Activated T-cell treated with anti-CD3 and anti-CD28 coated beads, Interleukin-2, amount 50 U/mL, for 72 hours (primary cell): ENCODE data around the gene SOX30. TPM values are rescaled to one million over a fixed set of nuclear protein-coding genes. Genes with fewer than 3 reads are reported as not detected.
"Not testable (repeated sequence)": the region's sequence is repeated elsewhere in the genome, so short reads cannot be mapped to it uniquely, and the experiment has no call there.

Source experiments
- ATAC-seq, 2 donors: fragments of 150-1000 bp; cut with Tn5 transposase; replicated peaks in 1 of 2; 2 replicates each; pipeline ENCODE4 v1.10.0; 2021; ENCODE audit warnings: moderate library complexity in 2 of 2, mild to moderate bottlenecking in 1 of 2
- DNase-seq, 2 donors: peaks; one replicate each; pipeline ENCODE4 v3.0.0; 2021 to 2022; ENCODE audit warnings: mixed read lengths in 1 of 2
- H3K27ac Mint-ChIP-seq: one replicate; pipeline ENCODE4 v1.8.0; 2022; ENCODE audit warnings: mild to moderate bottlenecking, moderate library complexity, mixed read lengths
- H3K27me3 Mint-ChIP-seq: one replicate; pipeline ENCODE4 v1.8.0; 2022; ENCODE audit warnings: low read depth, mixed read lengths
- H3K36me3 Mint-ChIP-seq, 2 donors: one replicate each; pipeline ENCODE4 v1.8.0; 2022; ENCODE audit warnings: mixed read lengths in 2 of 2, mild to moderate bottlenecking in 1 of 2; ENCODE audit not compliant: insufficient read depth in 2 of 2
- H3K4me1 Mint-ChIP-seq: one replicate; pipeline ENCODE4 v1.8.0; 2022; ENCODE audit warnings: low read depth, mixed read lengths
- H3K4me3 Mint-ChIP-seq, 2 donors: one replicate each; pipeline ENCODE4 v1.8.0; 2022; ENCODE audit warnings: mild to moderate bottlenecking in 2 of 2, mixed read lengths in 2 of 2, moderate library complexity in 2 of 2
- H3K9me3 Mint-ChIP-seq, 2 donors: one replicate each; pipeline ENCODE4 v1.8.0; 2022; ENCODE audit warnings: mixed read lengths in 2 of 2
- total RNA-seq, 2 donors: library from RNA; stranded (reverse); gene quantifications; one replicate each; pipeline ENCODE4 v1.2.3, GENCODE V29; 2022

Gene SOX30
- total RNA-seq, 2 donors from 2014 or later = 0.34 to 2.0 TPM

DNA sequence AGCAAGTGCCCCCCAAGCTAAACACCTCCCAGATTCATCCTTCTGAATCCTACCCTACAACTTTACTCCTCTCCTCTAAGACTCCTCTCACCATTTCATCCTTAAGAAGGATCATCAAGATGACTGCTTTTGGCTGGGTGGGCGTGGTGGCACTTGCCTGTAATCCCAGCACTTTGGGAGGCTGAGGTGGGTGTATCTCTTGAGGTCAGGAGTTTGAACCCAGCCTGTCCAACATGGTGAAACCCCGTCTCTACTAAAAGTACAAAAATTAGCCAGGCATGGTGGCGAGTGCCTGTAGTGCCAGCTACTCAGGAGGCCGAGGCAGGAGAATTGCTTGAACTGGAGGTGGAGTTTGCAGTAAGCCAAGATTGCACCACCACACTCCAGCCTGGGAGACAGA is 22.1 kb upstream of the SOX30 start:
- not testable (repeated sequence) for H3K27ac Mint-ChIP-seq, H3K9me3 Mint-ChIP-seq, ATAC-seq, H3K36me3 Mint-ChIP-seq, DNase-seq, H3K4me3 Mint-ChIP-seq
- Mint-ChIP-seq H3K27me3 (peaks cover 33% of the 10 kb centered on the region), H3K4me1 (peaks cover 28% of the 10 kb centered on the region)

DNA sequence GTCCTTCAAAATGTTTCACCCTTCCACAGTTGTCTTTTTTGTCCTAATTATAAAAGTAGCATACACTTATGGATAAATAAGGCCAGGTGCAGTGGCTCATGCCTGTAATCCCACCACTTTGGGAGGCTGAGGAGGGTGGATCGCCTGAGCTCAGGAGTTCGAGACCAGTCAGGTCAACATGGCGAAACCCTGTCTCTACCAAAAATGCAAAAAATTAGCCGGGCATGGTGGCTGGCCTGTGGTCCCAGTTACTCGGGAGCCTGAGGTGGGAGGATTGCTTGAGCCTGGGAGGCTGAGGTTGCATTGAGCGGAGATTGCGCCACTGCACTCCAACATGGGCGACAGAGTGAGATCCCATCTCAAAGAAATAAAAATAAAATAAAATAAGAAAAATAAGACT is 20.7 kb upstream of the SOX30 start:
- peaks cover 0 to 1% of the 10 kb centered on the region in 2 donors for H3K9me3 Mint-ChIP-seq
- peaks cover 34% of the 10 kb centered on the region for H3K4me1 Mint-ChIP-seq
- H3K36me3 Mint-ChIP-seq = peaks cover 3 to 4% of the 10 kb centered on the region in 2 donors
- no peak for DNase-seq
- H3K4me3 Mint-ChIP-seq = no peak overlapping the region
- ATAC-seq = no peak
- no peak overlapping the region for H3K27ac Mint-ChIP-seq
- H3K27me3 Mint-ChIP-seq = peaks cover 42% of the 10 kb centered on the region

DNA sequence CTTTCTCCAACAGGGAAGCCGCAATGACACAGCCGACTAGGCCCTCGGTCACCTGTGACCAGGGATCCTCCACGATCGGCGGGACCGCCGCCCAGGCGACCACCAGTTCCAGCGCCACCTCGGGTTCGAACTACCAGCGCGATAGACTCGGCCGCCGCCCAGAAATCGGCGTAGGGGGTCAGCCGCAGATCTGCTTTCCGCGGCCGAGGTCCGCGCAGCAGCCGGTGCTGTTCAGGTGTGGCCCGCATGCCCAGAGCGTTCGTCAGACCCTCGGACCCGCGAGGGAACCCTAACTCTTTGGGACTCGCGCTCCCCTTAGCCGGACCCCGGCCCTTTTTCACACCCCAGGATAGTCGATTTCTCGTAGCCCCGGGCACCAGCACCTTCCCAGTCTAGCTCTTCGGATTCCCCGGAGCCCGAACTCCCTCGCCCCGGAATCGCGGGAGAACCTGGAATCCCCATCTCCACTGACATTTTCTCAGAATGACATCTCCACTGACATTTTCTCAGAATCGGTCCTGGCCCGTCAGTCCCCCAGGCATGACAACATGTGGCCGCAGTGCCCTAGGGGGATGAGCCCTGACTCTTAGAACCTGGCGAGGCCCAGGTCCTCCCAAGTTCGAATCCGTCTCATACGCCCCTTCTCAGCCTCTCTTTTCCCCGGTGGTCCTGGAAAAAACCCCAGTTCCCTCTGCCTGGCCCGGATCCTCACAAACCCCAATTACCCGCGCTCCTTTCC is 19.5 kb upstream of the SOX30 start:
- peaks cover 34% of the 10 kb centered on the region for H3K4me1 Mint-ChIP-seq
- H3K4me3 Mint-ChIP-seq = peak overlapping the region; percentile 91 to 98
- ATAC-seq = no peak
- H3K27me3 Mint-ChIP-seq = peaks cover 48% of the 10 kb centered on the region
- DNase-seq = no peak
- H3K9me3 Mint-ChIP-seq = peaks cover 0 to 1% of the 10 kb centered on the region in 2 donors
- peak overlapping the region; percentile 86 for H3K27ac Mint-ChIP-seq
- H3K36me3 Mint-ChIP-seq = peaks cover 3 to 4% of the 10 kb centered on the region in 2 donors

DNA sequence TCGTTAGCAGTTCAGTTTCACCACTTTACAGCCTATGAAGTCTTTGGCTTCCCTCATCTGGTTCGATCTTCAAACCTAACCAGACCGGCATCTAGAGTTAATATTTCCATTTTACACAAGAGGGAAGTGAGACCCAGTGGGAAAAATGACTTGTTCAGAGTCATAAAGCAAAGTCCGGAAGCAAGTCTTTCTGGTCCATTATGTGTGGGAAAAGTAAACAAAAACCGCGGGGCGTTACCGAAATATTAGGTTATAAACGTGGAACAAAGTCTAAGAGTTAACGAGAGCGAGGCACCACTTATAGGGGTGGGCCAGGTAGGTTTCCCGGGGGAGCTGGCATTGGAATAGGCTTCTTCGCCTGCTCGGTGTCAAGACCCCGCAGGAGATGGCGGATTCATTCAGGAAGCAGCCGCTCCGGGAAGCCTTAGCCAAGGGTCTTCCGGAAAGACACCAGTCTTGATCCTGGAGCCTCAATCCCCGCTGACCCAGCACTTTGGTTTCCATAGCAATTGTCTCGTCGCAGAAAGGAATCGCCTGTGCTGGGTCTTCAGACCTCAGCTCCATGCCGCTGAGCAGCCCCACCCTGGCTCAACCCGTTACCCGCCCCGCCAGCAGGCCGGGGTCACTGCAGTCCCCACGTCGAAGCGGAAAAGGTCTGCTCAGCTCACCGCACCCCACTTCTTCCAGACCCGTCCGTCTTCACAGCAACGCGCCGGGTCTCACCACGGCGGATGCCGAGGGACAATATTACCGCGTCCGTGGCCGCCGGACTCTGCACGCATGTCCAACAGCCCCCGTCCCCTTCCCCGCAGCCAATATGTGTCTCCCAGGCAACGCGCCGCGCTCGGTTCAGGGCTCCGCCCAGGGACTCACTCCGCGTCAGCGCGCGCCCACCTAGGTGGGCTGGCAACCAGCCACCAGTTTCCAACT is 18.7 kb upstream of the SOX30 start, which contains the start of gene C5orf52:
Gene C5orf52 (plus strand): TSS at position 872 of the 930 bp plus-strand sequence. CDS start 82 bp downstream, outside the sequence.
- H3K9me3 Mint-ChIP-seq = no peaks in the 10 kb centered on the region
- H3K4me3 Mint-ChIP-seq = peak within 1 kb of the TSS; percentile 91 to 98
- peaks cover 3 to 4% of the 10 kb centered on the region in 2 donors for H3K36me3 Mint-ChIP-seq
- peak within 1 kb of the TSS; percentile 92 for H3K27ac Mint-ChIP-seq
- H3K27me3 Mint-ChIP-seq = peaks cover 48% of the 10 kb centered on the region
- DNase-seq = peak; percentile 26 to 55
- peaks cover 34% of the 10 kb centered on the region for H3K4me1 Mint-ChIP-seq
- ATAC-seq = peak; percentile 58 to 83

DNA sequence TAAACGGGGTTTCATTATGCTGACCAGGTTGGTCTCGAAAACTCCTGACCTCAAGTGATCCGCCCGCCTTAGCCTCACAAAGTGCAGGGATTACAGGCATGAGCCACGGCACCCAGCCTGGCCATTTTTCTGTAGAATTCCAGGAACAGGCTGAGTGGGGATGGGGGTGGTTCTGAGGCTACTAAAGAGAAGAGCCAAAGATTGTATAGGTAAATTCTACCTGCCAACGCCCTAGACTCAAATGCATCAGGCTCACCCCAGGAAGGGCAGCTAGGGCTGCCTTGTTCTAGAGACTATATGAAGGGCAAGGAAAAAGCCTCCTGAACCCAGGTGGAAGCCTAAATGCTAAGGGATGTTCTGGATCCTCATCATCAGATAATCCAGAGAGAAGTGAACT is 17.5 kb upstream of the SOX30 start:
- Mint-ChIP-seq H3K4me3 (peak overlapping the region; percentile 91 to 98), H3K9me3 (peaks cover 0 to 2% of the 10 kb centered on the region in 2 donors), H3K4me1 (peaks cover 34% of the 10 kb centered on the region), H3K27ac (peak overlapping the region; percentile 92), H3K27me3 (peaks cover 48% of the 10 kb centered on the region), H3K36me3 (peaks cover 4 to 5% of the 10 kb centered on the region in 2 donors)
- DNase-seq (no peak), ATAC-seq (no peak)

DNA sequence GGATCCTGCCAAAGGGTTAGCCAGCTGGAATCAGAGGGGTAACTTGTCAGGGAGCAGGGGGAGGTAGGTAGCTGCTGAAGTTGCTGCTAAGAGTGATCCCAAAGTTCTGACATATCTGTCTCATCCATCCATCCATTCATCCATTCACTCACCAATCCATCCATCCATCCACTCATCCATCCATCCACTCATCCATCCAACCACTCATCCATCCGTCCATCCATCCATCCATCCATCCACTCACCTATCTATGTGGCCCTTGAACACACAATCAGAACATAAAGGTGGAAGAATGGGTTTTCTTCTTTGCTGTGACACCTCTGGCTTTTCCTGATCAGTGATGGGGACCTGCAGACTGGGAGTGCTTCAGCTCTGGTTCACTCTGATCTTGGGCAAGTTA is 16.1 kb upstream of the SOX30 start:
- DNase-seq (no peak), ATAC-seq (no peak)
- H3K36me3 Mint-ChIP-seq = peaks cover 5 to 9% of the 10 kb centered on the region in 2 donors
- peaks cover 0 to 6% of the 10 kb centered on the region in 2 donors for H3K9me3 Mint-ChIP-seq
- H3K27me3 Mint-ChIP-seq = peaks cover 48% of the 10 kb centered on the region
- no peak overlapping the region for H3K4me3 Mint-ChIP-seq
- H3K4me1 Mint-ChIP-seq = peaks cover 34% of the 10 kb centered on the region
- H3K27ac Mint-ChIP-seq = no peak overlapping the region

- Mint-ChIP-seq H3K9me3 (peaks cover 2 to 6% of the 10 kb centered on the region in 2 donors), H3K27me3 (peaks cover 26% of the 10 kb centered on the region), H3K36me3 (peaks cover 5 to 8% of the 10 kb centered on the region in 2 donors), H3K4me3 (no peak overlapping the region), H3K27ac (peak overlapping the region; percentile 30), H3K4me1 (peaks cover 16% of the 10 kb centered on the region)
- no peak for ATAC-seq
- no peak for DNase-seq
Observed at GRCh38 chr5:157665467-157666070, 13.3 kb upstream of the SOX30 start.

GRCh38 chr5:157659868-157660660 is 7.8 kb upstream of the SOX30 start:
- Mint-ChIP-seq H3K27me3 (no peaks in the 10 kb centered on the region), H3K4me1 (no peaks in the 10 kb centered on the region), H3K4me3 (no peak overlapping the region)

GRCh38 chr5:157658893-157659292 is 6.7 kb upstream of the SOX30 start:
- H3K4me3 Mint-ChIP-seq = no peak overlapping the region
- H3K9me3 Mint-ChIP-seq = peaks cover 8 to 12% of the 10 kb centered on the region in 2 donors

More at GRCh38 chr5:157659868-157660660, 7.8 kb upstream of the SOX30 start:
- Mint-ChIP-seq H3K27ac (no peak overlapping the region), H3K36me3 (peaks cover 17 to 20% of the 10 kb centered on the region in 2 donors), H3K9me3 (peaks cover 10 to 12% of the 10 kb centered on the region in 2 donors)
- DNase-seq (no peak), ATAC-seq (no peak)

DNA sequence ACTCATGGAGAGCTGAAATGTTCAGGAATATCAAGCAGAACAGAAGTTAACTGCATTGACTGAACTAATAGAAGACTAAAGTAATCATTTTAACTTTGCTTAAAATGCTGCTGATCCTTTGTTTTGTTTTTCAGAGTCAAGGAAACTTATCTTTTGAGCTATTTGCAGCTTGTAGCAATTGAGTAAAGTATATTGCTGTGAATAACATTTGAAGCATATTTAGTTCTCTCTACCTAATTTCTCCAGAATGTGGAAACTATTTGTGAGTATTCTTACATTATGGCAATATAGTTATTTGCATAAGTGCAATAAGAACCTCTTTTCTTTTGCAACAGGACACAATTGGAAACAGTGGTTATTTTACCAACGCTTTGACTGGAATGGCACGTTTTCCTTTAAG is 5.3 kb upstream of the SOX30 start:
- DNase-seq (no peak), ATAC-seq (no peak)
- Mint-ChIP-seq H3K27me3 (no peaks in the 10 kb centered on the region), H3K4me1 (peaks cover 7% of the 10 kb centered on the region), H3K36me3 (peaks cover 27 to 31% of the 10 kb centered on the region in 2 donors), H3K4me3 (no peak overlapping the region), H3K9me3 (peaks cover 14 to 21% of the 10 kb centered on the region in 2 donors), H3K27ac (no peak overlapping the region)

More at GRCh38 chr5:157658893-157659292, 6.7 kb upstream of the SOX30 start:
- H3K4me1 Mint-ChIP-seq = no peaks in the 10 kb centered on the region
- H3K36me3 Mint-ChIP-seq = peaks cover 19 to 22% of the 10 kb centered on the region in 2 donors
- no peaks in the 10 kb centered on the region for H3K27me3 Mint-ChIP-seq
- DNase-seq (no peak), ATAC-seq (no peak)
- no peak overlapping the region for H3K27ac Mint-ChIP-seq

DNA sequence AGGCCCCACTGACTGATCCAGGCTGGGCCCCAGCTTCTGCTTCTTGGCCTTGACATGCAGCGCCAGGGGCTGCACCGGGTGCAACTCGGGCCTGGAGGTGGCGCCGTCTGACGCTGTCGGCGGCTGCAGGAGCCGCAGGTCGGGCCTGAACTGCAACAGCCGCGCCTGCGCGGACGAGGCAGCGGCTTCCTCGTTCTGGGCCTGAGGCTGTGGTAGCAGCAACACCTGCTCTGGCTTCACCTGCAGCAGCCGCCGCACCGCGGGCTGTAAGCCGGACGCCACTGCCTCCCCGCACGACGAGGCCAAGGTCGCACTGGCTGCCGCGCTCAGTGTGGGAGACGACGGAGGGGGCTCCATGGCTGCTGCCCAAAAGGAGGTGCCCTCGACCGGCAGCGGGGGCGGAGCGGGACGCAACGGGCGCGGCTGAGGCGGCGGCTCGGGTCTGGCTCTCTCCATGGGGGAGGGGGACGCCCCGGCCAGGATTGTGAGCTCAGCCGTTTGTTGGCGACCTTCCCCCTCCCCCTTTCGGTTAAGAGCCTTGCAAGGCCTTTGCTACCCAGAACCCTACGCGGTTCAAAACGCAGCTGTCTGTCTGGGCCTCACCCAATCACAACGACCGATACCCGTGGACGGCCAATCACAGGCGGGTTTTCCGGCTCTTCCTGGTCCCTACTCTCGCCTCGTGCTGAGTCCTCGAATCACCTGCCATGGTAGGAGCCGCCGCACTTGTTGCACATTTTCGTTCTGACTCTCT is 438 bp downstream of the SOX30 start:
- ATAC-seq (peak; percentile 99), DNase-seq (peak; percentile 85 to 87)
- peaks cover 12 to 16% of the 10 kb centered on the region in 2 donors for H3K9me3 Mint-ChIP-seq
- peaks cover 13% of the 10 kb centered on the region for H3K4me1 Mint-ChIP-seq
- peaks cover 21 to 23% of the 10 kb centered on the region in 2 donors for H3K36me3 Mint-ChIP-seq
- H3K27ac Mint-ChIP-seq = no peak overlapping the region
- peak overlapping the region; percentile 84 to 85 for H3K4me3 Mint-ChIP-seq
- no peaks in the 10 kb centered on the region for H3K27me3 Mint-ChIP-seq
